Stimulated activated CD8-positive, alpha-beta memory T cell treated with anti-CD3 and anti-CD28 coated beads, Interleukin-15, amount 100 ng/mL, for 1 hour (primary cell): Measurements from ENCODE around the gene DYNC2LI1.
"Not testable (repeated sequence)": the region's sequence is repeated elsewhere in the genome, so short reads cannot be mapped to it uniquely, and the experiment has no call there.

Experiments
- DNase-seq: peaks from one replicate; pipeline ENCODE4 v3.0.0-alpha.2; 2020; ENCODE audit warnings: low read depth

DYNC2LI1 gene

GRCh38 chr2:43773876-43774613 lies at the start of gene DYNC2LI1:
DYNC2LI1 (plus strand) TSS chr2:43774039; CDS start chr2:43774139, 100 bp downstream.
- peak; percentile 55 for DNase-seq

DNA sequence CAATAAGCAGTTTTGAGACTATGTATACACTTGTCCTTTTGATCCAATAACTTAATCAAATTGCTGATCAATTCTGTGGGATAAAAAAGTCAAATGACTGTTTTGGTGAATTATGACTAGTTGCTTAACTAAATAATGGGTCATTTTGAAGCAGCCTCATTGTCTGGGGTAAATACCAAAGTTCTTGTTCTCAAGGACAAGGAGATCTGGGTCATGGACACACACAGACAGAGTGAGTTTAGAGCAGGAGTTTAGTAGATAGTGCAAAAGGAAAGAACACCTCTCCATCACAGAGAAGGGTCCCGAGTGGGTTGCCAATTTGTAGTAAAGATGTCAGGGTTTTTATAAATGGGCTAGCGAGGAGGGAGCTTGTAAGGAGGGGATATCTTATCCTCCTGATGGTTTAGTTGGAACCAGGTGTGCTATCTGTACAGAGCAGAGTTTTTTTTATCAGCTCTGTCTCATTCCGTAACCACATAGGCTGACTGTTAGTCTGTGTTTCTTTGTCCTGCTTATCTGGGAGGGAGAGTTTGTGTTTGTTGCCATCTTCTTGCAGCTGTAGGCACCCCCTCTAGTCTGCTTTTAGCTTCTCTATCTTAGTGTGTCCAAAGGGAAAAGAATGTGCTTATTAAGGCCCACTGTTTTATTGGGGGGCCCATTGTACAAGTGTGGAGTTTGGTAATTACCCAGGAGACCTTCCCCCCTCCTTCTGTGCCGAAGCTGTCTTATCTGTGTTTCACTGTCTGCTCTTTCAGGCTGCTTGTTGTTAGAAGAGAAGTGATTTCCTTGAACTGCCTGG lies 48.9 kb upstream of the DYNC2LI1 start:
- no peak for DNase-seq

DNA sequence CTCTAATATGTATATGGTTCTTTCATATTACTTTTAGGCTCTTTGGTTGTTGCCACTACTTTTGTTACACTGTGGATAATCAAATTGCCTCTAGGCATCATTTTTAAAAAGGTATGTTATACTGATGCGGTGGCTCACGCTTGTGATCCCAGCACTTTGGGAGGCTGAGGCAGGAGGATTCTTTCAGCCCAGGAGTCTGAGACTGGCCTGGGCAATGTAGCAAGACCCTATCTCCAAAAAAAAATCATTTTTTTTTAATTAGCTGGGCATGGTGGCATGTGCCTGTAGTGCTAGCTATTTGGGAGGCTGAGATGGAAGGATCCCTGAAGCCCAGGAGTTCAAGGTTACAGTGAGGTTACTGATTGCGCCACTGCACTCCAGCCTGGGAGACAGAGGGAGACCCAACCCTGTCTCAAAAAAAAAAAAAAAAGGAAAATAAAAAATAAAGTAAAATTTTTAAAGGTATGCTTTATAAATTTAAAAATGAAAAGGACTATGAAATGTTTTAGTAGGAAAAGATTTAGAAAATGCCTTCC lies 48.1 kb upstream of the DYNC2LI1 start:
- DNase-seq: no peak

DNA sequence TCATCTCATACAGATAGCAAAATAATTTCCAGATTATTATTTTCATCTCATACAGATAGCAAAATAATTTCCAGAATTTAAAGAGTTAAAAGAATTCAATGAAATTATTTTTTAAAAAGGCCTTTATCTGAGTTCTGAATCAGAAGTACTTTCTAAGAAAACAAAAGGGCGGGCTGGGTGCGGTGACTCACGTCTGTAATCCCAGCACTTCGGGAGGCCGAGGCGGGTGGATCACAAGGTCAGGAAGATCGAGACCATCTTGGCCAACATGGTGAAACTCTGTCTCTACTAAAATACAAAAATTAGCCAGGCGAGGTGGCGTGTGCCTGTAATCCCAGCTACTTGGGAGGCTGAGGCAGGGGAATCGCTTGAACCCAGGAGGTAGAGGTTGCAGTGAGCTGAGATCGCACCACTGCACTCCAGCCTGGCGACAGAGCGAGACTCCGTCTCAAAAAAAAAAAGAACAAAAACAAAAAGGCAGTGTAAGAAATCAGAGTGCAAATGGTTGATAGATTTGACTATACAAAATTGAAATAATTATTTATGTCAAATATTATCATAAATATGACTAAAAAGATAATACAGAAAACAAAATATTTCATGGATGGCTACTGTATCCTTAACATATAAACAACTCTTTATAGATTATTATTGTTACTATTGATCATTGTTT lies 46.7 kb upstream of the DYNC2LI1 start:
- DNase-seq: not testable (repeated sequence)

DNA sequence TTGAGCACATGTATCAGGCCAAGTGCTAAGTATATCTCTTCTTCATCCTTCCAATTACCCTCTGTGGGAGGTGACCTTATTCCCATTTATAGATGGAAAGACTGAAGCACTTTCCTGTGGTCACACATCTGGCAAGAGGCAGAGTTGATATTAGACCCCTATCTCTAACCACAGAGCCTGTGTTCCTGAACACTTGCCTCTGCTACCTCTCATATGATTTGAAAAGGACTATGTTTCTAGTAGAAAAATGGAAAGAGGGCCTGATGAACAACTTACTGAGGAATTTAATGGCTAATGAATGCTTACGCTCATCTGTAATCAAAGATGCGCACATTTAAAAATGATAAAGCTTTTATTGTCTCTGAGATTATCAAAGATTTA lies 46.2 kb upstream of the DYNC2LI1 start:
- no peak for DNase-seq

- DNase-seq: no peak
Observed at GRCh38 chr2:43729491-43730174, 44.2 kb upstream of the DYNC2LI1 start.

- no peak for DNase-seq
Observed at GRCh38 chr2:43731211-43731610, 42.6 kb upstream of the DYNC2LI1 start.

DNA sequence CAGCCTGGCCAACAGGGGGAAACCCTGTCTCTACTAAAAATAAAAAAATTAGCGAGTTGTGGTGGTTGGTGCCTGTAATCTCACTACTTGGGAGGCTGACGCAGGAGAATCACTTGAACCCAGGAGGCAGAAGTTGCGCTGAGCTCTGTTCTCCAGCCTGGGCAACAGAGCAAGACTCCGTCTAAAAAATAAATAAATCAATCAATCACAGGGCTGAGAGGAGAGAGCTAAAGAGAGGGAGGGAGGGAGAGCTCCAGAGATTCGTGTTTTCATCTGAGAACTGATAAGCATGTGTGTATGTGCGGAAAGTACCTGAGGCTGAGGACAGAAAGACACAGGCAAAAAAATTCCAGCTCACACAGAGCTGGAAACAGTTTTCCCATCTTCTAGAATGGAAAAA lies 37.2 kb upstream of the DYNC2LI1 start:
- no peak for DNase-seq

DNA sequence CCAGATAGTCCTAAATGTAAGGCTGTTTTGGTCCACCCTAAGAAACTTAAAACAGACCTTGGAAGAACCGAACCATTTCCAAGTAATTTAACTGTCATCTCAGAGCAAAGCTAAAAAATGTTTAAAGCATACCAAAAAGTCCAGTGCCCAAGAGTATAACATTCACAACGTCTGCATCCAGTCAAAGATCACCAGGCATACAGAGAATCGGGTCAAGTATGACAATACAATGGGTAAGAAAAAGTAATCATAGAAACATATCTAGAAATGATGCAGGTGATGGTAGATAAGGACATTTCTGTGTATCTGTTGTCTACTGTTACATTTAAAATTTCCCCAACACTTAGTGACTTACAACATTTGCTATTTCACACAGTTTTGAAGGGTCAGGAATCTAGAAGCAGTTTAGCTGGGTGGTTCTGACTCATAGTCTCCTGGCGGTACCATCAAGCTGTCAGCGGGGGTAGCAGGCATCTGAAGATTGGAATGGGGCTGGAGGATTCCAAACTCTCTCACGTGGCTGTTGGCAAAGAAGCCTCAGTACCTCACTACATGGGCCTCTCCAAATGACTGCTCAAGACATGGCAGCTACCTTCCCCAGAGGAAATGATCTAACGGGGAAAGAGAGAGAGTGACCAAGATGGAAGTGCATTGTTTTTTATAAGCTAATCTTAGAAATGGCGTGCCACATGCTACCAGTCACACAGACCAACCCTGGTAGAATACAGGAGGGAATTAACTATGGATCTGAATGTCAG lies 36.6 kb upstream of the DYNC2LI1 start:
- no peak for DNase-seq

GRCh38 chr2:43737855-43738254 lies 36.0 kb upstream of the DYNC2LI1 start:
- no peak for DNase-seq

- DNase-seq: no peak
Observed at GRCh38 chr2:43738257-43738656, 35.6 kb upstream of the DYNC2LI1 start.

DNA sequence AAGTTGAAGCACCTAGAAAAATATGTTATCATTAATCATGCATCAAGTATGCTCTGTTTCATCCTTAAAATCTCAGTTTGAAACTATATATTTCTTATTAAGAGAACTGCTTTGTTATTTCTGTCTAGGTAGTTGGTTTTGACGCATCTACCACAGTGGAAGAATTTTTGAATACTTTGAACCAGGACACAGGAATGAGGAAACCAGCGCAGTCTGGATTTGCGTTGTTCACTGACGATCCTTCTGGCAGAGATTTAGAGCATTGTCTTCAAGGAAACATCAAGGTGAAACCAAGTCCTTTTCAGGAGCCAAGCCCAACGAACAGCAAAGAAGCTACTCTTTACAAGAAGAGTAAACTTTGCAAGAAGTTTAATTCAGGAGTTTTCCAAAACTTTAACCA lies 30.1 kb upstream of the DYNC2LI1 start:
- no peak for DNase-seq

- no peak for DNase-seq
Observed at GRCh38 chr2:43745457-43745856, 28.4 kb upstream of the DYNC2LI1 start.

- no peak for DNase-seq
Observed at GRCh38 chr2:43748333-43748732, 25.5 kb upstream of the DYNC2LI1 start.

- DNase-seq: no peak
Observed at GRCh38 chr2:43749583-43749982, 24.3 kb upstream of the DYNC2LI1 start.

DNA sequence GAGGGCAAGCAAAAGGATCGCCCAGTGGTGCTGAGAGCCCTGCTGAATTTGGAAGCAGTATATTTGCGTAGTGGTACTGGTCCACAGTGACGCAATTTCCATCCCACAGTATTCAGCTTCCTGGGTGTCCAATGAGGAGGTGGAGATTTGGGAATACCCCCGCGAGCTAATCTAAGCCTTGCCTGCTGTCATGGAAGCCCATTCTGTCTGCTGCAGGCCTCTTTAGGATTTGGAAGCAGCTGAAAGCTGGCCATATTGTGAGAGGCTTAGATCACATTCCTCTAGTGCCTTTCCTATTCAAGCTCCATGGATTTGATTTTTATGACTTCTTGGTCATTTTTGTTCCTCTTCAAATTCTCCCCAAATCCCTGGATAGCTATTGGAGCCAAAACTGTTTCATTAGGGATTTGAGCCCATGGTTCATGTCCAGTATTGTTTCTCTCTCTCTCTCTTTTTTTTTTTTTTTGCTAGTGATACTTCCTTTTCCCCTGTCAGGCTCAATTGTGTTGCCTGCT lies 22.3 kb upstream of the DYNC2LI1 start:
- DNase-seq: no peak

- DNase-seq: no peak
Observed at GRCh38 chr2:43752302-43752701, 21.5 kb upstream of the DYNC2LI1 start.

GRCh38 chr2:43754180-43754579 lies 19.7 kb upstream of the DYNC2LI1 start:
- no peak for DNase-seq

GRCh38 chr2:43758739-43759138 lies 15.1 kb upstream of the DYNC2LI1 start:
- DNase-seq: no peak

DNA sequence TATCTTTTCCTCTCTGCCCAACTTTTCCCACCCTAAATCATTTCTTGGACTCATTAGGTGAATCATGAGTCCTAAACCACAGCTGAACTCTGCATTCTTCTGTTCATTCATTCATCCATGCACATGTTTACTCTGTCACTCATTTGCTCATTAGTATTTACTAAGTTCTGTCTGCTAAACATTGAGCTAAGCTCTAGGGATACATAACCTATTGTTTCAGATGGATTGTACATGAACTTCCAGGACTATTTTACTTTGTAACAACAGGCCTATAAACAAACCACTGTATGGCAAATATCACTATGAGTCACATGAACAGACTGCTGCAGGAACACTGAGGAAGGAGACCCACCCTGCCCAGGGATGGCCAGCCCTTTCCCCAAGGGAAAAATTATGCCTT lies 14.6 kb upstream of the DYNC2LI1 start:
- no peak for DNase-seq

DNA sequence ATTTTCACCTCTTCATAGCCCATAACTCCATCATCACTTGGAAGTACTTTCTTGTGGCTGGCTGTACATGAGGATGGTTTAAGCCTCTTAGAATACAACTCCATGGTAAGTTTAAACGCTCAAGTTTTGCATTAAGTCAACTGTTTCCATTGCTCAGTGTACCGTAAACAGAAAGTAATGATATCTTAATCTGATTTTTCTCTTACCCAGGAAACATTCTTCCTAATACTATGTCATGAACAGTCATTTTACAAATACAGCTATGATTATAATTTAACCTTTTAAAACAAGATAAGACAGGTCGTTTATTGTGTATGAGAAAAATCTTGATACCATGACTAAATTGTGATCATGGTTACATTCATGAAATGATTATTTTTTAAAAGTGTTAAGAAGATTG lies 11.6 kb upstream of the DYNC2LI1 start:
- DNase-seq: no peak
